ENCODE data around the gene OLIG3. TPM values are rescaled to one million over a fixed set of nuclear protein-coding genes. Genes with fewer than 3 reads are reported as not detected.

OLIG3 gene
- total RNA-seq, 1 donor from 2014 or later, result 0.10 TPM

GRCh38 chr6:137475103-137475502 lies 19.1 kb downstream of the OLIG3 start:
- intact Hi-C loops (cut with micrococcal nuclease), result loop anchor here (1.0 kb wide), 2 partner anchors 114 to 166 kb away; no protein-coding TSS in a partner anchor

GRCh38 chr6:137473598-137473997 lies 20.6 kb downstream of the OLIG3 start:
- intact Hi-C loops (cut with micrococcal nuclease), result no loop called here

GRCh38 chr6:137472641-137473137 lies 21.5 kb downstream of the OLIG3 start:
- intact Hi-C loops (cut with micrococcal nuclease), result no loop called here

- intact Hi-C loops (cut with micrococcal nuclease), result no loop called here
Observed at GRCh38 chr6:137471986-137472385, 22.2 kb downstream of the OLIG3 start.

DNA sequence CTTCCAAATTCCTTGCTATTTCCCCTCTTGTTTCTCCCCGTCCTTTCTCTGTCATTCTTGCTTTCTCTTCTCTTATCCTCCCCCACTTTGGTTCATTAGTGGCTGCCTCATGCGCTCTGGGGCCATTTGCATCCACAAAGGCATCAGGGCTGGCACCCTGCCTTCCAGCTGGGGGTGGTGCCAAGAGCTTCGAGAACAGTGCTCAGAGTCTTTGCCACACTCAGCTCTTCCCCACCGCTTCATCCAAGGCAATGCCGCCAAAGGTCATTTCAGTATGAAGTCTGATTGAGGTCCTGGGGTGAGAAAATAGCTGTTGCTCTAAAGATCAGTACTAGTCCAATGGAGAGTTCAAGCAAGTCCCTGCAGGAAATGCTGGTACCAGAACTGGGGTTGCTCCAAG lies 22.7 kb downstream of the OLIG3 start:
- intact Hi-C loops (cut with micrococcal nuclease), result no loop called here

GRCh38 chr6:137467211-137467610 lies 27.0 kb downstream of the OLIG3 start:
- intact Hi-C loops (cut with micrococcal nuclease), result no loop called here

DNA sequence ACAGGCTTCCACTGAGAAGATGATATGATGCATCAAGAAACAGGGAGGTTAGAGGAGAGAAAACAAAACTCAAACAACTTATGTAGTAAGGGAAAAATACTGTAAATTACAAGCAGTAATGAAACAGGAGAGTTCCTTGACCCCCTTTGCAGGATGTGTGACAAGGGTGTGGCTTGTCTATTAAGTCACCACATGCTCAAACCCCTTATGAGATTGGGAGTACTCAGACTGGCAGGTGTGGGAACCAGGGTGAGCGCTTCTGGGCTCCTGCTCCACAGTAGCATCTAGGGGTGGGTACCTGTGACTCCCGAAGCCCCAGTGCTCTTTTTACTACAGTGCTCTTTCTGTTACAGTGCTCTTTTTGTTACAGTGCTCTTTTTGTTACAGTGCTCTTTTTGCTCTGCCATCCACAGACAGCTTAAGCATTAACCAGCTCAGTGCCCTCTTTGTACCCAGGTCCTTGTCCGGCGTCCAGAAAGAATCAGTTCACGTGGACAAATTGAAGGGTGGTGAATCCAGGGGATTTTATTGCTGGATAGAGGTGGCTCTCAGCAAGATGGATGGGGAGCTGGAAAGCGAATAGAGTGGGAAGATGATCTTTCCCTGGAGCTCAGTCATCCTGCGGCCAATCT lies 28.7 kb downstream of the OLIG3 start:
- intact Hi-C loops (cut with micrococcal nuclease), result no loop called here

- intact Hi-C loops (cut with micrococcal nuclease), result no loop called here
Observed at GRCh38 chr6:137452333-137452894, 41.8 kb downstream of the OLIG3 start.

GRCh38 chr6:137443901-137444300 lies 50.3 kb downstream of the OLIG3 start:
- intact Hi-C loops (cut with micrococcal nuclease), result no loop called here

All from T-helper 1 cell treated with Interleukin-12 subunit alpha and Interleukin-12 subunit beta and Interleukin-4 antibody, amounts not matched to agents 30 ng/mL and 1 ng/mL, for 36 hours (primary cell).